NCI-H128 (cell line): ENCODE results near the gene POLR3GL.
"Not testable (repeated sequence)": the region's sequence is repeated elsewhere in the genome, so short reads cannot be mapped to it uniquely, and the experiment has no call there.

Experiments
- DNase-seq: peaks from one replicate; lab custom pipeline; 2025; ENCODE audit not compliant: unreplicated experiment; lab: John Stamatoyannopoulos, UW

POLR3GL gene

GRCh38 chr1:146019231-146020057 is 55.0 kb downstream of the POLR3GL start:
- no peak for DNase-seq

GRCh38 chr1:146020058-146021049 is 55.9 kb downstream of the POLR3GL start:
- no peak for DNase-seq

GRCh38 chr1:146021050-146021445 is 56.6 kb downstream of the POLR3GL start:
- DNase-seq = no peak

- DNase-seq = no peak
These were observed 57.3 kb downstream of the POLR3GL start, which contains the start of gene HJV for GRCh38 chr1:146021622-146022402. TSS of gene HJV (minus strand) at chr1:146021735. CDS start at chr1:146020231, 1,504 bp downstream.

- no peak for DNase-seq
These were observed 58.1 kb downstream of the POLR3GL start for GRCh38 chr1:146022403-146023127.

GRCh38 chr1:146025787-146026495 is 61.5 kb downstream of the POLR3GL start:
- not testable (repeated sequence) for DNase-seq

GRCh38 chr1:146026650-146027049 is 62.2 kb downstream of the POLR3GL start:
- DNase-seq = not testable (repeated sequence)
